Ecto neural progenitor cell (in vitro differentiated cells): ENCODE measurements around the gene SEMA6A.

Experiments used
- DNase-seq: peaks from one replicate; pipeline ENCODE4 v3.0.0-alpha.2; 2018; ENCODE audit warnings: low spot score

SEMA6A gene

DNA sequence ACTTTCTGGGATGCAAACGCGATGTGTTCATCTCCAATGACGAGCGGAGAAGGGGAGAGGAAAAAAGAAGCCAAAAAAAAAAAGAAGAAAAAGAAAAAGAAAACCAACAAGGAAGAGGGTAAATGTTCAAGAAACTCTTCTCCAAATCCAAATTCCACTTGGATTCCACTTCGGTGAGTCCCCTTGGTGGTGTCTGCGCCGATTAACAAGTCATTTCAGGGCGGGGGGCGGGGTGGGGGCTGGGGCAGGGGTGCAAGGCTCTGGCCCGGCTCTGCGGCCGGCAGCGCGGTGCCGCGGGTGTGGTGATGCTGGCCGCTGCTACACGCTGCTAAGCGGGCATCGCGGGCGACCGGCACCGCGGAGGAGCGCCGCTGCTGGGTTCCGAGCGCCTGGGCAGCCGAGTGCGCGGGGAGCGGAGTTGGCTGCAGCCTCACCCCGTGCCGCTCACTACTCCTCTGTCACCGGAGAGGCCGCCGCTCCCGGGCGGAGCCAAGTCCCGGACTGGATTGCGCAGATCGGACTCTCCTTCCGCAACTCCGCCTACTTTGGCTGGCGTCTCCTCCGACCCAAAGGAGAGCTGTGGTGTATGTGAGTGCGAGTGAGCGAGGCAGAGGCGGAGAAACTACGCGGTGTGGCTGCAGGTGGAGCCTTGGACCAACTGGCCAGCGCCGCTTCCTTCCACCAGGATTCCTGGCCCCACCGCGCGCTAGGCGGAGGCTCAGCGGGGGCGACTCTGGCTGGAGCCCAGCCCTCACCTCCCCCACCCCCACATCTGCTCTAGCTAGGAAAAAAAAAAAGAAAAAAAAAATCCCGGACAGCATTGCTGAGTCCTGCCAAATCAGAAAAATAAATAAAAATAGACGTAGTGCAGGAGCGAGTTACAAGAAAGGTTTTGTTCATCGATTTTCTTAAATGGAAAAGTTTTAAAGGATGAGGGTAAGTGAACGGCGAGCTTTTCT, at the start of gene SEMA6A:
SEMA6A (minus strand) TSS at position 457 of the 959 bp plus-strand sequence. CDS start 69,879 bp downstream, outside the sequence.
- DNase-seq = peak; percentile 98

DNA sequence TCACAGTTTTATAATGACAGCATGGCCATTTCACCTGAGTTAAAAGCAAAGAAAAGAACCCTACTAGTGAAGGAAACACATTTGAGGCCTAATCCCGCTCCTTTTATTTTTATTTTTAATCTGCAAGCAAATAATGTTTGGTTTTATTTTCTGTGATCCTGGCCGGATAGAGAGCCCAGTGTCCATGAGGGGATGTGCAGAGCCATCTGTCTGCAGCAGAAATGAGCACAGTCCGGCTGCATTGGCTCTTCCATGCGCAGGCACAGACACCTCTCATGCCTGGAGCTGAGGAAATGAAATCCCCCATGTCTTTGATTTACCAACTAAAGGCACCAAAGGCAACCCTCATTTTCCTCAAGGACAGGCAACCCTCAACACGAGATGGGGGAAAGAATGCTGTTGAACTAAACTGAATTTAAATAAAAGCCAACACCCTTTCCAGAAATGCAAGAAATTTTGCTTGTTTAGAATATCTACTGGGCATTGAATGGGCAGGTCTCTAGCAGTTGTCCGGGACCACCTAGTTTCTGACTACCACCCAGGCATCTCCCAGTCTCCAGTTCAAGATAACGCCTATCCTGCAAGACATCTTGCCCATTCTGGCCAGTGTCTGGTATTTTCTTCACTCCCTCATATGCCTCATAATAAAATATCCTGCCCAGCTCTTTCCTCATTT, 47.9 kb upstream of the SEMA6A start:
- DNase-seq = no peak

DNA sequence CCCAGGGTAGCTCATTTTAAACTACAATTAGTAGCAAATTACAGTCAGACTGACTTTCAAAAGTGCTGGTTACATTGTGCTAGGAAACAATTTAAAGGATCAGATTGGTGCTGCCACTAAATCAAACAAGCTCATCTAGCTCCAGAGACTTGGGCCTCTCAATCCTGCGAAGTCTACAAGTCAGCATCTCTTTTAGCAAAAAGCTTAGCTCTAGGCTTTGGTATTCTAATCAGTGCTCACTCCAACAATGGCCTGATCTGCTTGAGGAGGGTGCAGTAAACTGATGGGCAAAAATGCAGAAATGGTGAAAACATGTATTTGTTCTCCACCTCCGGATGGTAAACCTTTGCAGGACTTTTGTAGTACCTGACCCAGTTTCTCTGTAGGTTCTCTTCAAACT, 47.0 kb upstream of the SEMA6A start:
- DNase-seq = no peak

GRCh38 chr5:116616876-116617275, 42.3 kb upstream of the SEMA6A start:
- DNase-seq = no peak

DNA sequence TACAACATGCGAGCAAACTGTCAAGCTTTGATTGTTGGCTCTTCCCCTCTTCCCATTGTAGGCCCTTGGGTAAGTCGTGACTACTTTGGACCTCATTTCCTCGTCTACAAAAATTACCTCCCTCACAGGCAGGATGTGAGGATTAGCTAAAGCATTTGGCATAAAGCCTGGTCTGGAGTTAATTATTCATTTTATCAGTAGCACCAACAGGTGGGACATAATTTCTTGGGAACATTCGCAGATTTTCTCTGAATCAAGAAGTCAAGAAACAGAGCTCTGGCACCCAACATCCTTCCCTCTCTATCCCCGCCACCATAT, 39.9 kb upstream of the SEMA6A start:
- no peak for DNase-seq

DNA sequence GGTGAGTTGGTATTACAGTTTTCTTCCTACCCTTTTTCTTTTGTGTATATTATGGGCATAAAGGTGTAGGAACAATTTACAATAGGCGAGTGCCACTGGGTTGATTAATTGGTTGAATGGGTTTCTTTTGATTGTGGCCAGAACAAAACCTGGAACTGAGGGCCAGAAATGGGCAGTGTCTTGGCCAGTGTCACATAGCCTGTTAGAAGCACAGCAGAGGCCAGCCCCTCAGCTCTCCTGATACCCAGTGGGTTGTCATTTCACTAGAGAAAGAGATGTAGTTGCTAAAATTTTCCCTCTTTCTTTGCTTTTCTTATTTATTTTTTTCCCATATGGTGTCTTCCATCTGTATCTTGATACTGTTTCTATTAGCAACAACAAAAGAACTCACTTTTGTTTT, 38.8 kb upstream of the SEMA6A start:
- no peak for DNase-seq

- DNase-seq = no peak
Observed at GRCh38 chr5:116612431-116612830, 37.8 kb upstream of the SEMA6A start.

GRCh38 chr5:116605310-116606070, 30.9 kb upstream of the SEMA6A start:
- DNase-seq = no peak

- no peak for DNase-seq
Observed at GRCh38 chr5:116604805-116605204, 30.2 kb upstream of the SEMA6A start.

- DNase-seq = no peak
Observed at GRCh38 chr5:116600876-116601275, 26.3 kb upstream of the SEMA6A start.

DNA sequence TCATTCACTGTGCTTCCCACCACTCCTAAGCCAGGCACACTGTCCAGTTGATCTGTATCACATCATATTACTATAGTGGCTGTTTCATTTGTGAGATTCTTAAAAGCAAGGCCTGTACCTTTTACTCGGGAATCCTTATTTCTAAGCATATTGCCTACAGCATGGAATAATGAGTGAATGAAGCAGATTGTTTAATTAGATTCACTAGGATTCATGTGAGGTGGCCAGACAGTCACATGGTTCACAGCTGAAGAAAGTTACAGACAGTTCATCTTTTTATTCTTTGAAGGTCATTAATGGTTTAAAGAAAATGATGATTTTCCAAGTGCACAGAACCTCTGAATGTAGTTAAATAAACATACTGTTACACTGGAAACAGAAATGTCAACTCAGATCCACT, 24.3 kb upstream of the SEMA6A start:
- DNase-seq = no peak

GRCh38 chr5:116595498-116595897, 20.9 kb upstream of the SEMA6A start:
- no peak for DNase-seq

GRCh38 chr5:116593340-116593739, 18.7 kb upstream of the SEMA6A start:
- DNase-seq = no peak

- no peak for DNase-seq
Observed at GRCh38 chr5:116585227-116585626, 10.6 kb upstream of the SEMA6A start.

DNA sequence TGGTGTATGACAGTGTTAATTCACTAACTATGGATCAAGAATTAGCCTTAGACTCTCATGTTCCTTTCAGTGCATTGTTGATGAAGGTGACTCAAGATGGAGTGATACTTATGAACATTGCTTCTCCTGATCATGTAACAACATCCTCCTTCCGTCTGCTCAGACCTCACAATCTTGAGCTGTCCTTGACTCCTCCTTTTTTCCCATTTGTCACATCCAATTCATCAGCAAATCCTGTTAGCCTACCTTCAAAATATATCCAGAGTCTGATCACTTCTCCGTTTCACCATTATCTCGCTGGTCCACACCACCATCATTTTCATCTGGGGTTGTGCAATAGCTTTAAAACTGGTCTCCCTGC, 9.2 kb upstream of the SEMA6A start:
- DNase-seq = no peak

DNA sequence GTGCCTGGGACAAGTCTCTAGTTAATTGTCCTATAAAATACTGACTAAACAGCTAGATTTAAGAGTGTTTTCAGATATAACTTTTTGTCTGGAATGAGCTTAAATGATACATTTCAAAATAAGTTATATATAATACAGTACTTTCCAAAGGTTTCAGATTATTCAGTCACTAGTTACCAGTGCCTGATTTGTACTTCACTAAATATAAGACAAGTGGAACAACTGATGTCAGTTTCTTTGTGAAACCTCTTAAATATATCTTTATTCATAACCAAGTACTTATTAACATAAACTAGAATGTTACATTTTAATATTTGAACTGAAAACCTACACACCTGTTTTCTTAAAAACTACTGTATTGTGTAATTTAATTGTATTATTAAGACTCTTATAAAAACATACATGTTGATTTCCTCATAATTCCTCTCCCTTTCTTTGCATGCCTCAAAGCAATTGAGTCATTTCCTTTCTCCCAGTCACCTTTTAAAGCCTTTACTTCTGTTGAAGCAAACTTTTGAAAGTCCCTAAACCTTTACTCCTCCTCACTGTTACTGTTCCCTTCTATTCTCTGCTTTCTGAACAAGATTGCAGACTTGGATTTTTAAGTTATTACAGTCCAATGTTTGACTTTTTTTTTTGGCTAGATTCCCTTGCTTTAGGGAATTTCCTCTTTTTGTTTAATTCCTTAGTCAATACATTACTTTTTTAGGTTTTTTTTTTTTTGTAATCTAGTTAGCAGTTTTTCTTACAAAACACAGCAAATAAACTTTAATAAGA, 8.7 kb upstream of the SEMA6A start:
- DNase-seq = no peak

- DNase-seq = no peak
Observed at GRCh38 chr5:116581910-116582309, 7.3 kb upstream of the SEMA6A start.

DNA sequence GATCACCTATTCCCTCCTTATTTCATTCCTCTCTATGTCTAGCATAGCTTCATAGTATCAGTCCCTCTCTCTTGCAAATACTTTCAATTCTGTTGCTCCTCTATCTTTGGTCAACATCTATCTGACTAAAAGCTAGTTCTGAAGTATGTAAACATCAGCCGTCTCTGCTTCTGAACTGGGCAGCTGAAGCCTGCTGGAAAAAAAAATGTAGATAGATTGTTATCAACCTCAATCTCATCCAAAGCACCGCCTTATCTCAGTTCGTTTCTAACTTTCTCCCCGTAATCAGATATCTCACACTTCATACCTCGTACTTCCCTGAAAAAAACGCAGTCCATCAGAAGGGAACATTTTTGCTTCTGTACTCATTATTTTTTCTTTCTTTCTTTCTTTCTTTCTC, 4.5 kb upstream of the SEMA6A start:
- DNase-seq = no peak

- no peak for DNase-seq
Observed at GRCh38 chr5:116578676-116579075, 4.1 kb upstream of the SEMA6A start.

DNA sequence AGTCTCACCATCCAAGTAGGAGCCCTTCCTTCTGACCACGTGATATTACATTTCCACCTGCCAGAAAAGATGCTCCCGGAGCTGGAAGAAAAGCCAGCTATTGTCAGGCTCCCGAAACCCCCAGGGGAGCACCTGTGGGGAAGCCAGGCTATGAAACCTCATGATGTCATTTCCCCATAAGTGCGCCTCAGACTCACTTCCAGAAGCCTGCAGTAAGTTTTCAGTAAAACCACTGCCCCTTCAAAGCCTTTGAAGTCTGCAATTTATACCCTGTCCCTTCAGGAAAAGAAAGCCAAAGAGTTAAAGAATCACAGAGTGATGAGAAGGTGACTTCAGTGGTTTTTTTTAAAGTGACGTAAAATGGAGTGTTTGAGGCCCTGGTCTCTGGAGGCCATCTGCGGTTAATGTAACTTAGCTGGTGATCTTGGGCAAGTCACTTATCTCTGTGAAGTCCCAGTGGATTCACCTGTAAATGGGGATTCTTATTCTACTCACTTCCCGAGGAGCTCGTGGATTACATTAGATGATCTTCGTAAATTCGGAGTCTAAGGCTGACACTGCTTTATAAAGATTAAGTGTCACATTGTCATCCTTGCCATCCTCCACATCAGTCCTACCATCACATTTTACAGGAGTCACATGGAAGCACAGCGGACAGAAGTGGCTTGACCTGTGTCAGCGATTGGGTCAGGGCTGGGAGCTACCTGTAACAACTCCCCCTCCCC, 2.6 kb upstream of the SEMA6A start:
- no peak for DNase-seq

DNA sequence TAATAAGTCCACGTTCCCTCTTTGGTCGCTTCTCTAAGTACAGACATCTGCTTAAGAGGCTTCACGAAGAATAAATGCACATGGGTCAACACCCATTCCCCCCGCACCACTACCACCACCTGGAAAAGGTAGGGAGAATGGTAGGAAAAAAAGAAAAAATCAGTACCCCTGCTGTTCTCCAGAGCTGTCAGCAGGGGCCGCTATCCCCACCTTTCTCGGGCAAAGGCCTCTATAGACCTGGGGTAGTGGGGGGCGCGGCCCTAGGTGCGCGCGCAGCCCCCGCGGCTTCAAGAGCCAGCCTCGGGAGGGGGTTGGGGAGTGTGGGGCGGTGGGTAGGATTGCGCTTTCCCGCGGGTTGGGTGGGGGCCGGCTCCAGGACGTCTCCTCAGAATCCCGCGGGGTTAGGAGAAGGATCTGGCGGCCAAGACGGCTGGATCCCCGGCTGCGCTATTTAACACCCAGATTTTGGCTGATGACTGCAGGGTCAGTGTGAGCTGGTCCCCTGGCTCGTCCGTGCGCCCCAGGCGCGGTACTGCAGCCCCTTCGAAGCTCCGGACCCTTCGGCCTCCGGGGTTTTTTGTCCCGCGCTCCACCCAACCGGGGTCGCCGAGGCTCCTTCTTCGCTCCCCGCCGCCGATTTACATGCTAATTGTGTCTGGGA, 1.6 kb upstream of the SEMA6A start:
- DNase-seq = peak; percentile 92
